ENCODE measurements around the gene PLXNA4.
"Not testable (repeated sequence)": the region's sequence is repeated elsewhere in the genome, so short reads cannot be mapped to it uniquely, and the experiment has no call there.

GRCh38 chr7:132594741-132595140, 18.5 kb upstream of the PLXNA4 start:
- TF ChIP-seq CTCF, POLR2AphosphoS5, EP300 (IDR thresholded peaks at IDR 0.05): not testable (repeated sequence)

Data from stomach (tissue), 4 donors.